Measurements from ENCODE around the gene LRRK1. TPM values are rescaled to one million over a fixed set of nuclear protein-coding genes. Genes with fewer than 3 reads are reported as not detected.

LRRK1 gene
- total and polyA plus RNA-seq, 2 donors (not counting 1 experiment from before 2014, with no cell fraction given), result 19.8 to 53.0 TPM

GRCh38 chr15:100900136-100900794 is 18.9 kb upstream of the LRRK1 start:
- H3K27me3 ChIP-seq (replicated peaks in 1 of 4; ENCODE audit: control extremely low read depth in 1 of 4, control insufficient read depth in 3 of 4, insufficient read depth in 4 of 4, low read length in 3 of 4), result peaks cover 0 to 3% (median 0%) of the 10 kb centered on the region in 4 experiments
- H4K20me1 ChIP-seq (ENCODE audit: control insufficient read depth, insufficient read depth, low read length, poor library complexity, severe bottlenecking), result no peaks in the 10 kb centered on the region
- POLR2A ChIA-PET, result no interaction called here
- H3K27me3 Mint-ChIP-seq, result peaks cover 28% of the 10 kb centered on the region
- H3K79me2 ChIP-seq (ENCODE audit: control insufficient read depth, insufficient read depth, low read length), result no peaks in the 10 kb centered on the region
- 88% methylated on average over 11 of the region's 13 CpGs for WGBS (ENCODE audit: insufficient coverage)
- no peak for ATAC-seq (ENCODE audit: low read depth)
- no peak for DNase-seq
- no peaks in the 10 kb centered on the region for H3K36me3 ChIP-seq (replicated peaks in 1 of 2; ENCODE audit: control extremely low read depth in 1 of 2, control insufficient read depth in 1 of 2, extremely low read depth in 1 of 2, insufficient read depth in 2 of 2, low read length in 1 of 2)
- no peak overlapping the region for H3K4me3 Mint-ChIP-seq
- H2AFZ ChIP-seq (ENCODE audit: insufficient read depth, low read depth, low read length, poor library complexity, severe bottlenecking), result no peak overlapping the region
- H3K27ac Mint-ChIP-seq, result no peak overlapping the region
- peaks cover 0 to 3% of the 10 kb centered on the region in 2 donors for H3K4me1 ChIP-seq (ENCODE audit: control insufficient read depth in 2 of 2, insufficient read depth in 2 of 2, low read length in 2 of 2)
- peaks cover 1% of the 10 kb centered on the region for H3K4me1 Mint-ChIP-seq
- H3K4me3 ChIP-seq (ENCODE audit: control extremely low read depth in 1 of 5, extremely low read depth in 1 of 5, insufficient read depth in 1 of 5, low read depth in 2 of 5, low read length in 4 of 5), result no peak overlapping the region
- H3K27ac ChIP-seq (ENCODE audit: low read length in 2 of 2), result no peak overlapping the region
- H3K9me3 Mint-ChIP-seq (ENCODE audit: insufficient read depth), result no peaks in the 10 kb centered on the region
- H3K4me2 ChIP-seq (replicated peaks; ENCODE audit: low read depth, low read length, poor library complexity, severe bottlenecking), result no peak overlapping the region
- TF ChIP-seq EZH2 (IDR thresholded peaks at IDR 0.05; ENCODE audit: borderline replicate concordance, insufficient read depth, low read depth, low read length, poor library complexity, severe bottlenecking), result no peak
- no peak for TF ChIP-seq CTCF (IDR thresholded peaks at IDR 0.05)
- no peak overlapping the region for H3K9ac ChIP-seq (ENCODE audit: low read length)
- intact Hi-C loops (cut with micrococcal nuclease), result no loop called here
- CTCF ChIA-PET, result interaction anchor here (0.6 kb wide), 1 partner anchor 407 kb away, joined by 3 read pairs; no protein-coding TSS in a partner anchor
- H3K9me3 ChIP-seq (ENCODE audit: control extremely low read depth in 1 of 3, control insufficient read depth in 2 of 3, insufficient read depth in 1 of 3, low read length in 2 of 3), result no peaks in the 10 kb centered on the region

GRCh38 chr15:100900795-100901169 is 18.4 kb upstream of the LRRK1 start:
- peaks cover 0 to 3% (median 0%) of the 10 kb centered on the region in 4 experiments for H3K27me3 ChIP-seq (replicated peaks in 1 of 4; ENCODE audit: control extremely low read depth in 1 of 4, control insufficient read depth in 3 of 4, insufficient read depth in 4 of 4, low read length in 3 of 4)
- 90% methylated on average over 7 of the region's 9 CpGs for WGBS (ENCODE audit: insufficient coverage)
- no peak overlapping the region for H2AFZ ChIP-seq (ENCODE audit: insufficient read depth, low read depth, low read length, poor library complexity, severe bottlenecking)
- H3K4me3 Mint-ChIP-seq, result no peak overlapping the region
- H3K79me2 ChIP-seq (ENCODE audit: control insufficient read depth, insufficient read depth, low read length), result no peaks in the 10 kb centered on the region
- no peak overlapping the region for H3K4me3 ChIP-seq (ENCODE audit: control extremely low read depth in 1 of 5, extremely low read depth in 1 of 5, insufficient read depth in 1 of 5, low read depth in 2 of 5, low read length in 4 of 5)
- ChIA-PET POLR2A (no interaction called here), CTCF (interaction anchor here (0.6 kb wide), 1 partner anchor 406 kb away, joined by 3 read pairs; no protein-coding TSS in a partner anchor)
- H3K27ac Mint-ChIP-seq, result no peak overlapping the region
- DNase-seq, result no peak
- no peaks in the 10 kb centered on the region for H4K20me1 ChIP-seq (ENCODE audit: control insufficient read depth, insufficient read depth, low read length, poor library complexity, severe bottlenecking)
- H3K9me3 Mint-ChIP-seq (ENCODE audit: insufficient read depth), result no peaks in the 10 kb centered on the region
- intact Hi-C loops (cut with micrococcal nuclease), result no loop called here
- peaks cover 25% of the 10 kb centered on the region for H3K27me3 Mint-ChIP-seq
- no peak overlapping the region for H3K27ac ChIP-seq (ENCODE audit: low read length in 2 of 2)
- no peaks in the 10 kb centered on the region for H3K9me3 ChIP-seq (ENCODE audit: control extremely low read depth in 1 of 3, control insufficient read depth in 2 of 3, insufficient read depth in 1 of 3, low read length in 2 of 3)
- TF ChIP-seq CTCF (IDR thresholded peaks at IDR 0.05) (no peak), EZH2 (IDR thresholded peaks at IDR 0.05; ENCODE audit: borderline replicate concordance, insufficient read depth, low read depth, low read length, poor library complexity, severe bottlenecking) (no peak)
- H3K4me1 Mint-ChIP-seq, result peaks cover 1% of the 10 kb centered on the region
- ATAC-seq (ENCODE audit: low read depth), result no peak
- H3K36me3 ChIP-seq (replicated peaks in 1 of 2; ENCODE audit: control extremely low read depth in 1 of 2, control insufficient read depth in 1 of 2, extremely low read depth in 1 of 2, insufficient read depth in 2 of 2, low read length in 1 of 2), result no peaks in the 10 kb centered on the region
- no peak overlapping the region for H3K9ac ChIP-seq (ENCODE audit: low read length)
- H3K4me1 ChIP-seq (ENCODE audit: control insufficient read depth in 2 of 2, insufficient read depth in 2 of 2, low read length in 2 of 2), result peaks cover 0 to 3% of the 10 kb centered on the region in 2 donors
- H3K4me2 ChIP-seq (replicated peaks; ENCODE audit: low read depth, low read length, poor library complexity, severe bottlenecking), result no peak overlapping the region
